Fibroblast of mammary gland (primary cell): ENCODE results near the gene TMEM185B.

ENCODE experiments used
- DNase-seq: peaks from one replicate; pipeline ENCODE4 v3.0.0-alpha.2; 2010; ENCODE audit warnings: low read depth
- H3K4me3 ChIP-seq: 2 replicates; pipeline ENCODE4 v1.5.1; 2011; ENCODE audit warnings: low read depth, mild to moderate bottlenecking, low read length, moderate library complexity; ENCODE audit not compliant: control insufficient read depth
- TF ChIP-seq, protein P1 (sequence below): conservative IDR thresholded peaks from 2 replicates; pipeline ENCODE4 v1.5.1; 2011; ENCODE audit warnings: low read depth, low read length, inconsistent platforms; ENCODE audit not compliant: control insufficient read depth, insufficient read depth

Gene TMEM185B

GRCh38 chr2:120244656-120245519 lies 21.7 kb upstream of the TMEM185B start:
- TF ChIP-seq, protein P1, sequence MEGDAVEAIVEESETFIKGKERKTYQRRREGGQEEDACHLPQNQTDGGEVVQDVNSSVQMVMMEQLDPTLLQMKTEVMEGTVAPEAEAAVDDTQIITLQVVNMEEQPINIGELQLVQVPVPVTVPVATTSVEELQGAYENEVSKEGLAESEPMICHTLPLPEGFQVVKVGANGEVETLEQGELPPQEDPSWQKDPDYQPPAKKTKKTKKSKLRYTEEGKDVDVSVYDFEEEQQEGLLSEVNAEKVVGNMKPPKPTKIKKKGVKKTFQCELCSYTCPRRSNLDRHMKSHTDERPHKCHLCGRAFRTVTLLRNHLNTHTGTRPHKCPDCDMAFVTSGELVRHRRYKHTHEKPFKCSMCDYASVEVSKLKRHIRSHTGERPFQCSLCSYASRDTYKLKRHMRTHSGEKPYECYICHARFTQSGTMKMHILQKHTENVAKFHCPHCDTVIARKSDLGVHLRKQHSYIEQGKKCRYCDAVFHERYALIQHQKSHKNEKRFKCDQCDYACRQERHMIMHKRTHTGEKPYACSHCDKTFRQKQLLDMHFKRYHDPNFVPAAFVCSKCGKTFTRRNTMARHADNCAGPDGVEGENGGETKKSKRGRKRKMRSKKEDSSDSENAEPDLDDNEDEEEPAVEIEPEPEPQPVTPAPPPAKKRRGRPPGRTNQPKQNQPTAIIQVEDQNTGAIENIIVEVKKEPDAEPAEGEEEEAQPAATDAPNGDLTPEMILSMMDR = no peak
- no peak for DNase-seq
- H3K4me3 ChIP-seq = no peak overlapping the region

DNA sequence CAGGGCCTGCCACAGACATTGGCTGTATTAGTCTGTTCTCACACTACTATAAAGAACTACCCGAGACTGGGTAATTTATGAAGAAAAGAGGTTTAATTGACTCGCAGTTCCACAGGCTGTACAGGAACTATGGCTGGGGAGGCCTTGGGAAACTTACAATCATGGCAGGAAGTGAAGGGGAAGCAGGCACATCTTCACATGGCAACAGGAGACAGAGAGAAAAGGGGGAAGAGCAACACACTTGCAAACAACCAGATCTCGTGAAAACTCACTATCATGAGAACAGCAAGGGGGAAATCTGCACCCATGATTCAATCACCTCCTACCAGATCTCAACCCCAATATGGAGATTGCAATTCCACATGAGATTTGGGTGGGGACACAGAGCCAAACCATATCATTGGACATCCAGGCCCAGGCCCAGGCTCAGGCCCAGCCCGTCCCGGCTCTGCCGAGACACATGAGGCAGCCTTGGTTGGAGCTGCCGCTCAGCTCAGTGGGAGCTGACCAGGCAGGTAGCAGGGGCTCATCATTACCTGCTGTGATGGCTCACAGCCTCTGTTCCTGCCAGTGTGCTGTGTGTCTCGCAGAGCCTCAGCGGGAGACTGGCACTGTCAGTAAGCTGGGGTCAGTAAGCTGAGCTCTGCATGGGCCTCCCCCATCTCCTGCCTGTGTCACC lies 20.8 kb upstream of the TMEM185B start:
- no peak overlapping the region for H3K4me3 ChIP-seq
- no peak for DNase-seq
- TF ChIP-seq, protein P1 = no peak

- TF ChIP-seq, protein P1 = no peak
- H3K4me3 ChIP-seq = no peak overlapping the region
- peak; percentile 35 for DNase-seq
Observed at GRCh38 chr2:120243211-120243610, 20.0 kb upstream of the TMEM185B start.

DNA sequence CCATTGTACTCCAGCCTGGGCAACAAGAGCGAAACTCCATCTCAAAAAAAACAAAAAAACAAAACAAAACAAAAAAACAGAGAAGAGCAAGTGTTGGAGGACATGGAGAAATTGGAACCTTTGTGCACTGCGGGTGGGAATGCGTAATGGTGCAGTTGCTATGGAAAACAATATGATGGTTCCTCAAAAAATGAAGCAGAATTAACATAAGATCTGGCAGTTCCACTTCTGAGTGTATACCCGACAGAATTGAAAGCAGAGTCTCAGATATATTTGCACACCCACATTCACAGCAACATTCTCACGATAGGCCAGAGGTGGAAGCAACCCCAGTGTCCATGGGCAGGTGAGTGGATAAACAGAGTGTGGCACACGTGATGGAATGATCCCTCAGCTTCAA lies 18.5 kb upstream of the TMEM185B start:
- H3K4me3 ChIP-seq = no peak overlapping the region
- TF ChIP-seq, protein P1 = no peak
- DNase-seq = no peak

GRCh38 chr2:120240901-120241429 lies 17.8 kb upstream of the TMEM185B start:
- no peak for DNase-seq
- H3K4me3 ChIP-seq = no peak overlapping the region
- TF ChIP-seq, protein P1 = no peak

DNA sequence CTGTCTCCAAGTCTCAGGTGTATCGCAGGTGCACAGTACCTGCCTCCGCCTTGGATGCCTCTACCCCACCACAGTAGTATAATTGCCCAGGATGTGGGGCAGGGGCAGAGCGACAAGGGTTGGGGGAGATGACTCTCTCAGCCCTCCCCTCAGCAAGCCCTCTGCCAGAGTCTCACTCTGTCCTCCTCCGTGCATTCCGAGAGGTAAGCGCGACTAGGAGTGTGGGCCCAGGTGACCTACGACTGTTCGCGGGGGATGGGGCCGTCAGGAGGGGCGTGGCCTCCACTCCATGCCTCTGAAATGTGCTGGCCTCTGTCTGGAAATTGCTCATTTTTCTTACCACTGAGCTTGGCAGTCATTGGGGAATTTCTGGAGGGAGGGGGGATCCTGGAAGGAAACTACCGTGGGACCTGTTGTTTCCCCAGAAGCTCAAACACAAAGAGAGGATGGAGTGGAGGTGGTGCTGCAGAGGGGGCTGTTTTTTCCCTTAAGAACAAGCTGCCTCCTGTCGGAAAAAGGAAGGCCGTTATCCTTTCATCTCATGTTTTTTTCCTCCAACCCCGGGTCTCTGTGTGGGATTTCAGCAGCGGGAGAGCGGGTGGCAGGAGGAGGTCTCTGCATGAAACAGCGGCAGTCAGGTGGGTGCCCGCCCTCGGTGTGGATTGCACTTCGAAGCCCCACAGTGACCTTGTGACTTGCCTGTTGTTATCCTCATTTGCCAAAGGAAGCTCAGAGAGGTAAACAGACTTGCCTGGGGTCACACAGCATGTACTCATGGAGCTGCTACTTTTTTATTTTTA lies 16.5 kb upstream of the TMEM185B start:
- no peak overlapping the region for H3K4me3 ChIP-seq
- TF ChIP-seq, protein P1 = peak; percentile 1
- DNase-seq = peak; percentile 88
